NCI-H2227 (cell line): ENCODE measurements around the gene PDE7B.

Source experiments
- DNase-seq: peaks from one replicate; lab custom pipeline; 2025; ENCODE audit not compliant: unreplicated experiment; lab: John Stamatoyannopoulos, UW

Gene PDE7B

DNA sequence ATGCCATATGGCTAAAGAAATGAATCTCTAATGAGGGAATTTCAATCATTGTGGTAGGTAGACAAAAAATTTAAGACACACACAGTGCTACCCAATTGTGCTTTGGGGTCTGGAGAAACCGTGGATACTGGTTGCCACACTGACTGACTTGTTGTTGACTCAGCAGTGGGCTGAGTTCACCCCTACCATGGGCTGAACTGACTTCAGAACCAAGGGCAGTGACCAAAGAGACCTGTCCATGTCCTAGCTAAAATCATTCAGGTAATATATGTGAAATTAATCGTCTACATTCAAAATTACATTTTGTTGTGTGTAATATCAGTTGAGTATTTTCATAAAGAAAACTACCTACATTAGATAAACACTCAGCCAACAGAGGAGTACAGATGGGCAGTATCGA lies 131.6 kb downstream of the PDE7B start:
- no peak for DNase-seq

DNA sequence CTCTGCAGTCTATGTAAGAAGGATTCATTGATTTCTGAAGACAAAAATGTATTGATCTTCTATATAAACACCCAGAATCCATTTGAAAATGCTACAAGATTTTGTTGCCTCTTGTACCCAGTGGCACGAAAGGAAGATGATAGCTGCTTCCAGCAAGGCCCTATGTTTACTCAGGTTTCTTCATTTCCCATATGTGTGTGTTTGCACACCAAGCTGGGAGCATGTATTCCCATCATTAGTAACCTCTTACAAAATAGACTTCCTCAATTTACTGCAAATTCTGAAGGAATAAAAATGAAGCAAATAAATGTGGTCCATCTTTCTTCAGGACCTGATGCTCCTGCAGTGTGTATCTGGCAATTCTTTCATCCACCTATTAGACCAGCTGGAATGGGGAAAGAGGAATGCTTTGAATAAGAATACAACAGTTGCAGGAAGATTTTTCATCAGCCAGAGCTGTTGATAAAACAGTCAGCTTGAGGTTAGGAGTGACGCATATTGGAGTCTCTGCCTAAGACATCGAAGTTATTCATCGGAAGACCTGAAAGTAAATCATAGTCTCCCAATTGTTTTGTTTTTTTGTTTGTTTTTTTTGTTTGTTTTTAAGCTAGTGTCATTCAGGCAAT lies 132.3 kb downstream of the PDE7B start:
- no peak for DNase-seq

- DNase-seq, result no peak
Observed at GRCh38 chr6:135985471-135985870, 134.0 kb downstream of the PDE7B start.

DNA sequence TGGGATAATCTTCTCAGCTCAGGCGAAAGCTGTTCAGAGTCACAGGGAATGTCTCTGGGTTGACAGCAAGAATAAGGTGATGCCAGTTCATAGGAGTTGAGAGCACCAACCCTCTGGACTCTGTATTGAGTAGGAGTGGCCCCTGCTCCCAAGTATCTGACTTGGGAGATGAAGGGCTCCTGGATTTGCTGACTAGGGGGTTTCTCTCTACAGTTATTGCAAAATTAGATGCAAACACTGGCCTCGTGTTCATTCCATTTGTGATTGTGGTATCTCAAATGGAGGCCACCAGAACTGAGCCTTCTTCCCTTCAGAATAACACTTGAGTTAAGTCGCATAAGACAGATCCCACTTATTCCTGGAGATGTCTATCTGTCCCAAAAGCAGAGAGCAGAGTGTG lies 135.7 kb downstream of the PDE7B start:
- DNase-seq, result no peak

DNA sequence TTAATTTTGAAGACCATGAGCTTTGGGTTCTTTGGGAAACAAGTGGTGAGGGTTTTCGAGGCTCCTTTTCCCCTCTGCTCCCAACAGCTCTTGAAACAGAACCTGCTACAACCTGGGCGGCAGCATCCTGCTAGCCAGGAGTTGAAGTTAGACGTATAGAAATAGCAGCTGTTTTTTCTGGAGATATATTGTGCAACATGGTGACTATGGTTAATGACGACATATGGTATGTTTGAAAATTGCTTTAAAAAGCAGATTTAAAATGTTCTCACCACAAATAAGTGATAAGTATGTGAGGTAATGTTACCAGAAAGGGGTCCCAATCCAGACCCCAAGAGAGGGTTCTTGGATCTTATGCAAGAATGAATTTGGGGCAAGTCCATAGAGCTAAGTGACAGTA lies 138.9 kb downstream of the PDE7B start:
- DNase-seq, result no peak

- DNase-seq, result no peak
Observed at GRCh38 chr6:135990855-135991464, 139.5 kb downstream of the PDE7B start.

DNA sequence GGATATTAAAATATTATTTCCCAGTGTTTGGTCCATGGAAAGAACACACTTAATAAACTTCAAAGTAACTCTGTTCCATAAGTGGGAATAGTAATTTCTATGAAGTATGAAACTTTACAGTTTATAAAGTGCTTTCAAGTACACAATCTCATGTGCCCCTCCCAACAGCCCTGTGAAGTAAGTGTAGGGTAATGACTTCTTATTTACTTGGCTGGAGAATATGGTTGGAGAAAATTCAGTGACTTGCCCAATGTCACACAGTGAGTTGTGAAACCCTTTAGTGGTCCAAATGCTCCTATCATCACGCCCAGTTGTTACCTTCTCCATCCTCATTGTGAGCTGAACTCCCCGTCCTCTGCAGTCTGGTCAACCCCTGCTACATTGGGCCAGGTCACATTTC lies 141.2 kb downstream of the PDE7B start:
- no peak for DNase-seq

DNA sequence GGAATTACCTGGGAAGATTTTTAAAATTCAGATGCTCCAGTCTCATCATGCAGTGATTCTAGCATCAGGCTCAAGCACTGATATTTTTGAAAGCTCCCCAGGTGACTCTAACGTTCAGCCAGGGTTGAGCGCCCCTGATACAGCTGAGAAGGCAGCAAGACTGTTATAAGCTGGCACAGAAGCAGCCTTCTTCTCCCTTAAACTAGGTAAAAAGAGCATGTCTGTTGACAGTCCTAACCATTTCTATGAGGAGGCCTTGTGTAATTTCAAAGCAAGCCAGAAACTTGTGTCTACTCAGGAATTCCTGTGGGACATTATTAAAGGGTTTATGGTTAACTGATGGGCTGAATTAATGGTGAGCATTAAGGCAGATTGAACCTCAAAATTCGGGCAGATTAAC lies 141.9 kb downstream of the PDE7B start:
- DNase-seq, result no peak

DNA sequence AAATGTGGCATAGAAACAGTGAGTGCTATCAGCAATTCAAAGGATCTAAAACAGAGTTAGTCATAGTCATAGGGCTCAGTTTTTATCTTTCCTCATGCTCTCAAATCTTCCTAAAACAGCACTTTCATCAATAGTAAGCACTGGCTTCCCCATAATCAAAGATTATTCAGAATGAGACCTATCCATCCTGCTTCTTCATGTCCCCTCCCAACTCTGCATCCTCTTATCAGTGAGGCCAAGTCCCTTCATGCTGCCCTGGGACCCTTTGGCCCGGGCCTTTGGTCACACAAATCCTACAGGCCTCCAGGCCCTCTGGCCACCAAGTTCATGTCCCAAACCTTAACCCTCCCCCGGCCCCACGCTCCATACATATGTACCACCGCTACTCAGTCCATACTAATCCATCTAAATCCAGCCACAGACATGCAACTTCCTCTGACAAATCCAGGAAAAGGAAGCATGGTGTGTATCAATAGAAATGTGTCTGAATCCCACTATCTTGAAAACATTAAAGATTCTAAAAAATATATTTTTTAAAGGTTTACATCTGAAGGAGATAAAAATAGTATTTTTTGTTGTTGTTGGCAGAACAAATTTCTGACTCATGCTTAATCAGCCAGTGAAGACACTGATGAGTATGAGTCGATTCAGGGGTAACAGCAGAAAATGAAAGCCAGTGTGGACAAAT lies 143.5 kb downstream of the PDE7B start:
- DNase-seq, result no peak

- DNase-seq, result no peak
Observed at GRCh38 chr6:135995545-135995898, 144.0 kb downstream of the PDE7B start.

DNA sequence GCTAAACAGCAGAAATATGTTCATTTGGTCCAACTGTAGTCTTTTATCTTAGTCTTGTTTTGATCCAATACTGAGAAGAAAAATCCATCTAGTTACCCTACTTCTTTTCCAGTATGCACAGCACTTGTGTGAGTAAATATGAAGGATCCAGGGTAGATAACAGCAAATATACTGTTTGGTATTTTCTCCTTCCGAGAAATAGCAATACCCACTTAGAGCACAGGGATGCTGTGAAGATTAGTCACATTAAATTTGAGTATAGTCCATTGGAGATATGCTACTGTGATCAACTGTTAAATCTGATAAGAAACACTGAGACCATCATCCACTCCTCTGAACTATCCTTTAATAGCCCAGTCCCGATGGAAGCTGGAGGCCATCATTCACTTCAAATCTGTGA lies 145.2 kb downstream of the PDE7B start:
- DNase-seq, result no peak

DNA sequence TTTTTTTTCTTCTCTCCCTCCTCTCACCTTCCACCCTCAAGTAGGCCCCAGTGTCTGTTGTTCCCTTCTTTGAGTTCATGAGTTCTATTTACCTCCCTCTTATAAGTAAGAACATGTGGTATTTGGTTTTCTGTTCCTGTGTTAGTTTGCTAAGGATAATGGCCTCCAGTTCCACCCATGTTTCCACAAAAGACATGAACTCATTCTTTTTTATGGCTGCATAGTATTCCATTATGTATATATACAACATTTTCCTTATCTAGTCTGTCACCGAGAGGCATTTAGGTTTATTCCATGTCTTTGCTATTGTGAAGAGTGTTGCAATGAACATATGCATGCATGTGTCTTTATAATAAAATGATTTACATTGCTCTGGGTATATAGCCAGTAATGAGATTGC lies 147.9 kb downstream of the PDE7B start:
- no peak for DNase-seq

DNA sequence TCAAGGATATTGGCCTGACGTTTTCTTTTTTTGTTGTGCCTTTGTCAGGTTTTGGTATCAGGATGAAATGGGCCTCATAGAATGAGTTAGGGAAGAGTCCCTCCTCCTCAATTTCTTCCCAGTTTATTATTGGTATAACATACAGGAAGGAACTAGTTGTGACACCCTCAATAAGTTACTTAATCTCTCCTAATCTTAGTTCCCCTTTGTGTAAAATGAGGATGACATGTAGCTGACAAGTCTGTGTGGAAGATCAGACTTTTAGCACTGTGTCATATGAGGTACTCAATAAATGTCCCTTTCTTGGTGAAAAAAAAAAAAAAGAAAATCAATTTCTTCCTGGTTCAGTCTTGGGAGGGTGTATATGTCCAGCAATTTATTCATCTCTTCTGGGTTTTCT lies 155.8 kb downstream of the PDE7B start:
- no peak for DNase-seq

DNA sequence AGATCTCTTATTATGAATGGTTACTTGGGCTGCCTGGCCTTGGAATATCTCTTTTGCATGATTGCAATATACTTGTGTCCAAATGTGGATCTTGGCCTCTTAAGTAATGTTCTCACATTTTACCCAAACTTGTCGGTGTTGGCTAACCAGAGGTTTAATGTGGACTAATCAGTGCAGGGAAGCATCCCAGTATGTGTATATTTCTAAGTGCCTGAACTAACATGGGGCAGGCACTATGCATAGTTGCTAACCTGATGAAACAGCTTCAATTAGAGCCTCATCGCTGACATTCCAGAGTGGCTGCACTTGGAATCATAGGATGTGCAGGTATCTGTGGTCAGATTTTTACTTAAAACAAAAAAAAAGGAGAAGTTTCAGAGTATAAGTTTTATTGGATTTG lies 160.0 kb downstream of the PDE7B start:
- DNase-seq, result no peak

DNA sequence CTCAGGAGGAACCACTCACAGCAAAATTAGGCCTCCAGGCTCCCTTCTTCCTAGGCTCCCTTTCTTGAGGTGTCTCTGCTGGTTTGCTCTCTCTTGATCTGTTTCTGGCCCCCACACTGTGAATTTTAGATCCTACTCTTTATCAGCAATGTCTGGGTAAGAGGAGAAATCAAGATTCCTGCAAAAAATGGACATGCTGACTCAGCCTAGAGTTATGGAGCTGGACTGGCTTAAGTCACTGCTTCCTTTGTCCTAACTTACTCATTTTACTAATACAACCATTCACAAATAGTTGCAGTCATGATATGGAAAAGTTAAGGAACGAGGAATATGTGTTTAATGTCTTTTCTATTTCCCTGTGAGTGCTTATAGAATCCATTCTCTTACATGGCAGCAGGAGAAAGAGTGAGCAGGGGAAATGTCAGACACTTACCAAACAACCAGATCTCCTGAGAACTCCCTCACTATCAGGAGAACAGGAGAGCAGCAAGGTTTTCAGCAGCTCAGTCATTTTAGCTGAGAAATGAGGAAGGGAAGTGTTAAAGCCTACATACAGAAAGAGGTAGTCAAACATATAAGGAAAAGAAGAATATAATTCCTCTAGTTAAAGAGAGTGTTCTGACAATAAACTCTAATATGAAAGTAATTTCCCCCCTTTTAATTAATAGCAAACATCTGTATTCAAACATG lies 160.8 kb downstream of the PDE7B start:
- DNase-seq, result no peak

DNA sequence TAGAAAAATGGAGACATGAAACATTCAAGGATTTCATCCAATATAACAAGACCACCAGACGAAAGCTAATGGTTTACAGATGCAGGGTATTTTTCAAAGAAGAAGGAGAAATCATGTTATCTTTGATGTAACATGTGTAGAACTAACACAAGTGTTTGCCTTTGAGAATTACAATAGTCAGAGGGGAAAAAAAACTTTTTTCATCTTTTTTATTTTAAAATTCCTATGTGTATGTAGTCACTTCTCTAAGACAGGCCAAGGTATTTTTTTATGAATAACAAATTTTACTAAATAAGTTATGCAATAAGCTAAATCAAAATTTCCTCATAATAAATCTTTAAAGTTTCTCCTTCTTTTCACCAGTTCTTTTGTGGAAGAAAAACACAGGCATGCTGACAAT lies 161.4 kb downstream of the PDE7B start:
- no peak for DNase-seq

DNA sequence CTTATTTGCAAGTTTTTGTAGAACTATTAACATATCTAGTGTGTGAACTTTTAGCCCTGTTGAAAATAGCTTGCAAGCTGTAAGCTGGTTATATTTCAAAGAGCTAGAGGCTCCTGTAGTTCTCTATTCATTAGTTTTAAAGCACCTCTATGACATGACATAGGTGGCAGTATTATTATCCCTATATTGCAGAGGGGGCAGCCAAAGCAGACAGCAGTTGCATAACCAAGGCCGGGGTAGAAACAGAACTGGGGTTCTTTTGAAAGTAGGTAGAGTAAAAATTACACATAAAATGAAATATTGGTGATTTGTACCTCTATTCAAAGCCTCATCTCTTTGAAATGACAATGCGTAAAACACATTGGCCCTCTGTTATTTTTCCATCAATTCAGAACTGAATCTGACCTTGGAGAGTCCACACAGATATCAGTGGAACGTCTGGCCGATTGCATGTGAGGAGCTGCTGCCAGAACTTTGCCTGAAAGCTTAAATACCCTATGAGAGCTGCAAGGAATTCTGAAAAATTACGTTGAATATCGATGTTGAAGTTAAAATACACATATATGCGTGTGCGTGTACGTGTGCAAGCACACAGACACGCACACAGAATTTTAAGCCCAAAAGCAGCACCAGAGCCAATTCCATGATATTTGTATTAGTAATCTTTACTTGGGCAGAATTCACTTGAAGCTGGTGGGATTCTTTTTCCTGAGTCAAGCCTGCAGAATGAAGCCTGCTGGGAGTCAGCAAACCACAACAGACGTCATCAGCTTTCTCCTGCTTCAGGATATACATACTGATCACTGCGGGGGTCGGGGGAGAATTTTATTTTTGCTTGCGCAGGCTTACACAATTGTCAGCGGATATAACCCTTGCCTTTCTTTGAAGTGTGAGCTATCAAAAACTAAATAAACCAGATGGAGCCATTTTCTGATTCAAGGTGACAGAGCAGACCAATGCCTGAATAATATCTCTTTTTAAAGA lies 163.2 kb downstream of the PDE7B start:
- peak; percentile 41 for DNase-seq

DNA sequence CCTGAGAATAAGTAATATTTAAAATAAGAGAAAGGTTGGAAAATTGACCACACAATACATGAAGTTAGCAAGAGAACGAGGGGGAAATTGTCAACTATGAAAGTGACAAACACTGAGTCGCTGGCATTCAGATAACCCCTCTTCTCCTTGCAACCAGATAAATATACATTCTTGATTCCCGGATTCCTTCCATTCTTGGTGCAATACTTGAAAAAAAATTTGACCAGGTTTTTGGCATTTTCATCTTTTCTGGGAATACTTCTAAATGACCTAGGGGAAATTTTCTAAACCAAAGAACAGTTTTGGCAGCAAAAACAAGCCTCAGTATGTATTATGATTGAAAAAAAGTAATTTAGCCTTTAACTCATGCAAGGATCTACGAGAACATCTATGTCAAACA lies 164.0 kb downstream of the PDE7B start:
- DNase-seq, result no peak

DNA sequence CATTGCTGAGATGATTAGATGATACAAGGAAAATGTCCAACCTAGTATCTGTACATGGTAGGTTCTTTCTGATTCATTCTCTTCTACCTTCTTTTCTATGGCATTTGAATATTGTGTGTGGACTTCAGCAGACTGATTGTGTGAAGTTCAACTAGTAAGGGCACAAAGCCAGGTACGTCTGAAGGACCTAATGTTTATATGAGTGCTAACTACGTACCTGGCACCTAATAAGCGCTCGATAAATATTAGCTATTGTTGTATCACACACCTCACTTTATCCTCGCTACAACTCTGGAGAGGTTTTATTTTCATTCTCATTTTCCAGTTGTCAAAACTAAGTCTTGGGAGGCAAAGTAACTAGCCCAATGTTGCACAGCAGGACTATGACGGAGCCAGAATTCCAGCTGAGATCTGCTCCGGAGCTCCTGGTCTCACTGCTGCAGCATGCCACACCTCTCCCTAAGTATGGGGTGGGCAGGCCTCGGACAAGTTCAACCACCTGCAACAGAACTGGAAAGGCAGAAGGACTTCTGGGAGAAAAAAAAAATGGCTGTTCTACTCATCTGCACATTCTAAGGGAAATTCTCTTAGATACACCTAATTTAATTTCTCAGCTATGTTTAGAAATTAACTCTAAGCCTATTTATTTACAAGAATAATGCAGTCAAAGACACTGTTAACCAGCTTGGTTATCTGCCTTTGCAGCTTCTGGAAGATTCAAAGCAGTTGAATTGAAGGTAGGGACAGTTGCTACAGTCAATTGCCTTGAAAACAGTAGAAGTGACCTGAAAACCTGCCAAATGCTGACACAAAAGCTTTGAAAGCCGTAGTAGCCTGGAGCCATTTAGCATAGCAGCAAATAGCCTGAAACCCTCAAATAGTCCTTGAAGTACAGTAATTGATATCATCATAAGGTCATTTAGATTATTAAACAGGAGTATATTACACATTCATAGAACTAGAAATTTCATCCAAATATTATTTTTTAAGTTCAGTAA lies 165.0 kb downstream of the PDE7B start:
- DNase-seq, result no peak

DNA sequence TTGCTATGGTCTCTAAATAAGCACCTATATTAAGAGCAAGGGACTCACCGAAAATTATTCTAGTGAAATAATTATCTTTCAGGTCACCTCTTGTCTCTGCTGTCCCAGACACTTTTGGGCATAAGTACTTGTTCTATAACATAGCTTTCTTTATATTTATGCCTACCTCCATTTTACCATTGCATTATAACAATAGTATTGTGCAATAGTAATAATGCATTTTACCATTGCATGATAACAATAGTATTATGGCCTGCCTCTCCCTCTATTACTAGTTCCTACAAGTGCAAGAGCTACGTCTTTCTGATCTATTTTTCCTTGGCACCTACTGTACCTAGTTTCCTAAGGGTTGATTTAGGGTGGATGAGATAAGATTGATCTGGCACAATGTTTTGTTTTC lies 169.2 kb downstream of the PDE7B start:
- DNase-seq, result no peak
